NCI-H2081 (cell line): ENCODE data around the gene STUB1.

Experiments
- DNase-seq, 2 experiments: peaks; one replicate each; lab custom pipeline; 2025; lab: John Stamatoyannopoulos, UW

Gene STUB1

DNA sequence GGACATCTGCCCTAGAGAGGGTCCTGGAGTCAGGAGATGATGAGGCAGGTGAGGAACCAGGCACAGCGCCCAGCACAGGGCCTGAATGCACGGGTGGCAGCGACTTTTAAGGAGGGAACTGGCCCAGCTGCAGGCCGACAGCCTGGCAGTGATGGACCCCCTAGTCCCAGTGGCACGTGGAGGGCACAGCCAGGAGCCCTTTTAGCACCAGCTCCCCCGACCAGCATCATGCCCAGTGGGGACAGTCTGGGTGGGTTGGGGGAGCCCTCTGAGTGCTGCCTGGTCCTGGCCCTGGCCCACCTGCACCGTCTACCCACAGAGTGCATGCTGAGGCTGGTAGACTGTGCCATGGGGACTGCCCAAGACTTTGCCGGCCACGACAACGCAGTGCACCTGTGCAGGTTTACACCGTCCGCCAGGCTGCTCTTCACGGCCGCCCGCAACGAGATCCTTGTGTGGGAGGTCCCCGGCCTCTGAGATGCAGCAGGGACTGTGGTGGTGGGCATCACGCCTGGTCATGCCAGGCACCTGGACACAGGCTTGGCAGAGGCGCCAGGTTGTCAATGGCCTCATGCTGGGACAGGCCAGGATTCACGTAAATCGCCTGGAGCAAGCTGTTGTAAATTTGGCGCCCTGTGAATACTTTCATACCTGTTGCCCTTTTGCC, 13.0 kb upstream of the STUB1 start:
- DNase-seq: no peak

DNA sequence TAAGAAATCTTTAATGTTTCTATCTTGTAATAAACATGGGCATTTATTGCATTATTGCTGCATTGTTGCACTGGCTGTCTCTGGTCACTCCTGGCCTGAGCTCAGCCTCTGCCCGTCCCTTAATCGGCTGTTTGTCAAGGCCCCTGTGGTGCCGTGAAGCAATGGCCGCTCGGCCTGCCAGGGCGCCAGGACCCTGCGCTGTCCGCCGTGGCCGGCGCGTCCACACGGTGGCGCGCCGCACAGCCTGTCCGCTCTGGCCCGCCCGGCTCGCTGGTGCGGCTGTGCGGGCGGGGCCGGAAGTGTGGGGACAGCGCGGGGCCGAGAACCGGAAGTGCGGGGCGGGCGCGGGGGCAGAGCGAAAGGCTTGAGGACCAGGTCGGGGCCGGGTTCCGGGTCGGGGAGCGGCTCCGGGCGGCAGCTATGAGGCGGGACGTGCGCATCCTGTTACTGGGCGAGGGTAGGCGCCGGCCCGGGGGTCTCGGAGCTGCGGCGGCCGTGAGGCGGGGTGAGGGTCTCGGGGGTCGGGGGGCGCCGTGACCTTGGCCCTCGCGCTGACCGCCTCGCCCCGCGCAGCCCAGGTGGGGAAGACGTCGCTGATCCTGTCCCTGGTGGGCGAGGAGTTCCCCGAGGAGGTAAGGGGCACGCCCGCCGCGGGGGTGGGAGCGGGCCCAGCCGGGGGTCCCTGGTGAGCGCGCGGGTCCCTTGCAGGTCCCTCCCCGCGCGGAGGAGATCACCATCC, 12.3 kb upstream of the STUB1 start, which contains the start of gene RHOT2:
Gene RHOT2, plus strand, starts transcription at position 353 of the 739 bp plus-strand sequence. Its CDS starts 68 bp downstream, at position 421.
- DNase-seq: peak; percentile 88 to 89

DNA sequence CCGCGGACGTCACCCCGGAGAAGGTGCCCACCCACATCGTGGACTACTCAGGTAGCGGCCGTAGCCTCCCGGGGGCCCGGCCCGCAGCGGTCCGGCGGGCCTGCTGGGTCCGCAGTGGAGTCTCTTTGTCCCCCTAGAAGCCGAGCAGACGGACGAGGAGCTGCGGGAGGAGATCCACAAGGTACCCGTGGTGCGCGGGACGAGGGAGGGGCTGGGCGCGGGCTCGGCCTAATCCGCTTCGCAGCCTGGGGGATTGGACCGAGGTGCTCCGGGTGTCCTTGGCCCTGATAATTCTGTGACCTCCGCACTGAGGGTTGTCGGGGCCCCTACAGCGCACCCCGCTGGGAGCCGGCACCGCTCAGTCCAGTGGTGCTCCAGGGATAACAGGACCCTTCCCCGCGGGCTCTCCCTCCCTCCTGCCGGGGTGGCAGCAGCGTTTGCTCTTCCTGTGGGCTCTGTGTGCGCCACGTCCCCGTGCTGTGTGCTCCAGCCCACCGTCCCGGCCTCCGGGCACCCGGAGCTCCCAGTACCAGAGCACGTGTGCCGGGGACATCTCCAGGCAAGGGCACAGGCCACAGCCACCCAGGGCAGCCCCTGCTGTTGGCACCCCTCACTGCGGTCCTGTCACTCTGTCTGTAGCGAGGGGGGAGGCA, 11.6 kb upstream of the STUB1 start:
- DNase-seq: no peak

DNA sequence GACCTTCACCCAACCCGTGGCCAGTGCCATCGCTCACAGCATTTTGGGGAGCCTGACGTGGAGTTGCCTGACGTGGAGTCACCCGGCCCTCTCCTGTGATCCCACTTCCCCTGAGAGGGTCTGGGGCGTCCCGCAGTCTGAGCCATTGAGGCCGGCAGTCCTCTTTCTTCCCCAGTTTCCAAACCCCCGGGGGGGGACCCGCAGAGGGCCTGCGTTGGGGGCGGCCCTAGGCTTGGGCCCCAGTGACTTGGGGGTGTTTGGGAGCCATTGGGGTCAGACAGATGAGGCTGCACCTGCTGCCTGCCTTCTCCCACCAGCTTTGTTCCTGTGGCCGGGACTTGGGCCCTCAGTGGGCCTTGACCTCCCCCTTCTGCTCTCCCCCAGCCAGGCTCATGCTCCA, 10.5 kb upstream of the STUB1 start:
- DNase-seq: no peak

DNA sequence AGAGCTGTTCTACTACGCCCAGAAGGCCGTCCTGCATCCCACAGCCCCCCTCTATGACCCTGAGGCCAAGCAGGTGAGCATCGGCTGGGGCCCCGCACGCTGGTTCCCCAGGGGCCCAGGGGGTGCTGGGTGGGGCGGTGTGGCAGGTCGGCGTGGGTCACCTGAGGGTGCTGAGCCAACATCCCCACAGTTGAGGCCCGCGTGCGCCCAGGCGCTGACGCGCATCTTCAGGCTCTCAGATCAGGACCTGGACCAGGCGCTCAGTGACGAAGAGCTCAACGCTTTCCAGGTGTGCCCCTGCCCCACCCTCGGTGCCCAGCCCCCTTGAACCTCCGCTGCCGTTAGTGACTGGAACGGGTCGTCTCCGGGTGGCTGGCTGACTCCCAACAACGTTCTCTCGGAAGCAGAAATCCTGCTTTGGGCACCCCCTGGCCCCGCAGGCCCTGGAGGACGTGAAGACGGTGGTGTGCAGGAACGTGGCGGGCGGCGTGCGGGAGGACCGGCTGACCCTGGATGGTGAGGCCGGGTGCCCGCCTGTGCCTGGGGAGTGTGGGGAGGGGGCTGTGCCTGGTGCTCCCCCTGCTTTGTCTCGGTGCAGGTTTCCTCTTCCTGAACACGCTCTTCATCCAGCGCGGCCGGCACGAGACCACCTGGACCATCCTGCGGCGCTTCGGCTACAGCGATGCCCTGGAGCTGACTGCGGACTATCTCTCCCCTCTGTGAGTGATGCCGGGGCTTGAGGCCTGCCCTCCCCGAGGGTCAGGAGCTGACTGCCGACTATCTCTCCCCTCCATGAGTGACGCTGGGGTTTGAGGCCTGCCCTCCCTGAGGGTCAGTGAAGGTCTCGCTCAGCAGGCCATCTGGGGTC, 9.5 kb upstream of the STUB1 start:
- DNase-seq: no peak

DNA sequence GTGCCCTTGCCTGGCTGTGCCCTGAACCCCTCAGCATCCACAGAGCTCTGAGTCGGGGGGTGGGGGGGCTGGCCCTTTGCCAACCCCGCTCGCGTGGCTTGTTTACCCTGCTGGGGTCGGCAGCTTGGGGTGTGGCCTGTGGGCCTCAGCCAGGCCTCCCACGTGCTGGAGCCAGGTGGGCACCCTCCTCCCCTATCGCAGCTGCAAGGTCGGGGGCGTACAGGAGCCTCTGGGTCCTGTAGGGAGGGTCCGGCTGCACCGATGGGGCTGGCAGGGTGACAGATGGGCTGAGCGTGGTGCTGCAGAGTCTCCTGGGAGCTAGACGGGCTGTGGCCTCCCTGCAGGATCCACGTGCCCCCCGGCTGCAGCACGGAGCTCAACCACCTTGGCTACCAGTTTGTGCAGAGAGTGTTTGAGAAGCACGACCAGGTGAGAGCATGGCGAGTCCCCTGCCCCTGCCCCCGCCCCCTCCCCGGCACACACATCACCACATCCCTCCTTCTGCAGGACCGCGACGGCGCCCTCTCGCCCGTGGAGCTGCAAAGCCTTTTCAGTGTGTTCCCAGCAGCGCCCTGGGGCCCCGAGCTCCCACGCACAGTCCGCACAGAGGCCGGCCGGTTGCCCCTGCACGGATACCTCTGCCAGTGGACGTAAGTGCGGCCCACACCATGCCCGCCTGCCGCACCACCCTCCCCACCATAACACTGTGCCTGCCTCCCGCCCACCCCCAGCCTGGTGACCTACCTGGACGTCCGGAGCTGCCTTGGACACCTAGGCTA, 8.7 kb upstream of the STUB1 start:
- no peak for DNase-seq

DNA sequence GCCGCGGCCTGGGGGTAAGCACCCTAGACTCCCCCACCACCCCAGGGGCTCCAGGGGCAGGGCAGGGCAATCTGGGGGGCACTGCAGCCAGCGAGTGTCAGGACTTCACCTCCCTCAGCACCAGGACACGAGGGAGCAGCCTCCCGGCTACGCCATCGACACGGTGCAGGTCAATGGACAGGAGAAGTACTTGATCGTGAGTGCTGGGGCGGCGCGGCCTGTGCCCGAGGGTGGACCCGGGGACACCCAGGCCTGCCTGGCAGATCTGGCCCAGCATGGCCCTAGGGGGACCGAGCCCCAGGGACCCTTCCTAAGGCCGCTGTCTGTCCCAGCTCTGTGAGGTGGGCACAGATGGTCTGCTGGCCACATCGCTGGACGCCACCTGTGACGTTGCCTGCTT, 7.8 kb upstream of the STUB1 start:
- no peak for DNase-seq

DNA sequence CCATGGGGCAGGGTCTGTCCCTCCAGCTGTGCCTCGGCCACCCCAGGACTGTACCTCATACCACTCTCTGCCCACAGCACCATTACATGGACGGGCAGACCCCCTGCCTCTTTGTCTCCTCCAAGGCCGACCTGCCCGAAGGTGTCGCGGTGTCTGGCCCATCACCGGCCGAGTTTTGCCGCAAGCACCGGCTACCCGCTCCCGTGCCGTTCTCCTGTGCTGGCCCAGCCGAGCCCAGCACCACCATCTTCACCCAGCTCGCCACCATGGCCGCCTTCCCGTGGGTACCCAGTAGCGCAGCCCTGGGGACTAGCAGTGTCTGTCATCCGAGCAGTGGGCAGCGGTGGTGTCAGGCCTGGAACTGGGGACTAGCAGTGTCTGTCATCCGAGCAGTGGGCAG, 7.4 kb upstream of the STUB1 start:
- no peak for DNase-seq

DNA sequence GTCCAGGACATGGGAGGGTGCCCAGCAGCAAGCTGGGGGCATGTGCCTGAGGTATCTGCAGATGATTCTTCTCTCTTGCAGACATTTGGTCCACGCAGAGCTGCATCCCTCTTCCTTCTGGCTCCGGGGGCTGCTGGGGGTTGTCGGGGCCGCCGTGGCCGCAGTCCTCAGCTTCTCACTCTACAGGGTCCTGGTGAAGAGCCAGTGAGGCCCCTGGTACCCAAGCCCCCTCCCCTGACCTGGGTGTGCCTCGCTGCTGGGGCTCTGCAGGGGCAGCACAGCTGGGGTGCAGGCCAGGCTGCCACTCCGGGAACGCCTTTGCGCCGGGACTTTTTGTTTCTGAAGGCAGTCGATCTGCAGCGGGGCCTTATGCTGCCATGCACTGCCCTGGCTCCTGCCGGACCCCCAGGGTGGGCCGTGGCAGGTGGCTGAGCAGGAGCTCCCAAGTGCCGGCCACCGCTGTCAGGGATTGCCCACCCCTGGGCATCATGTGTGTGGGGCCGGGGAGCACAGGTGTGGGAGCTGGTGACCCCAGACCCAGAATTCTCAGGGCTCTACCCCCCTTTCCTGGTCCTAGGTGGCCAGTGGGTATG, 6.7 kb upstream of the STUB1 start:
- no peak for DNase-seq

DNA sequence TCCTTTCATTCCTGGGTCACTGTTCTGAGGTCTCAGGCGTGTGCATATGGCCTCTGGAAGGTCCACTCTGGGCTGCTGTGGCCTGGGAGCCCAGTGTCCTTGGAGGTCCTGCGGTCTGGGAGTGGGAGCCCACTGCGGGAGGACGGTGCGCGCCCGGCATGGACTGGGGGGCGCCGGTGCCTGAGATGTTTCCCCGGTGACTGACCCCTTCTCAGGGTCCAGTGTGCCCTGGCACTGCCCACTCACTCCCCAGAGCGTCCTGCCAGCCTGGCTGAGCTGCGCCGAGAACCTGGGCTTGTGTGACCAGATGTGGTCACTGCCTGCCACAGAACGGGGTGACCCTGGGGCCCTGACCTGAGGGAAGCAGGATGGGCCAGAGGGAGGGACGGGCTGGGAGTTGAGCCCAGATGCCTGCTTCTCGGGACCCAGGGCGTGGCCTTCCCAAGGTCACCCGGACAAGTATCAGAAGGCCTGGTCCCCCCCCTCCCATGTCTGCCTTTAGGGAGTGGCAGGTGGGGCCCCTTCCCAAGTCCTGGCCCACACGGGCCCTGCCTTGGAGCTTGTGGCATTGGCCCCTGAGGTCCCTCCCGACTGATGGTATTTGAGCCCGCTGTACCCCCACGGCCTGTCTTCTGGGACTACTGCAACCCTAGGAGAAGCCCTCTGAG, 5.9 kb upstream of the STUB1 start:
- no peak for DNase-seq

DNA sequence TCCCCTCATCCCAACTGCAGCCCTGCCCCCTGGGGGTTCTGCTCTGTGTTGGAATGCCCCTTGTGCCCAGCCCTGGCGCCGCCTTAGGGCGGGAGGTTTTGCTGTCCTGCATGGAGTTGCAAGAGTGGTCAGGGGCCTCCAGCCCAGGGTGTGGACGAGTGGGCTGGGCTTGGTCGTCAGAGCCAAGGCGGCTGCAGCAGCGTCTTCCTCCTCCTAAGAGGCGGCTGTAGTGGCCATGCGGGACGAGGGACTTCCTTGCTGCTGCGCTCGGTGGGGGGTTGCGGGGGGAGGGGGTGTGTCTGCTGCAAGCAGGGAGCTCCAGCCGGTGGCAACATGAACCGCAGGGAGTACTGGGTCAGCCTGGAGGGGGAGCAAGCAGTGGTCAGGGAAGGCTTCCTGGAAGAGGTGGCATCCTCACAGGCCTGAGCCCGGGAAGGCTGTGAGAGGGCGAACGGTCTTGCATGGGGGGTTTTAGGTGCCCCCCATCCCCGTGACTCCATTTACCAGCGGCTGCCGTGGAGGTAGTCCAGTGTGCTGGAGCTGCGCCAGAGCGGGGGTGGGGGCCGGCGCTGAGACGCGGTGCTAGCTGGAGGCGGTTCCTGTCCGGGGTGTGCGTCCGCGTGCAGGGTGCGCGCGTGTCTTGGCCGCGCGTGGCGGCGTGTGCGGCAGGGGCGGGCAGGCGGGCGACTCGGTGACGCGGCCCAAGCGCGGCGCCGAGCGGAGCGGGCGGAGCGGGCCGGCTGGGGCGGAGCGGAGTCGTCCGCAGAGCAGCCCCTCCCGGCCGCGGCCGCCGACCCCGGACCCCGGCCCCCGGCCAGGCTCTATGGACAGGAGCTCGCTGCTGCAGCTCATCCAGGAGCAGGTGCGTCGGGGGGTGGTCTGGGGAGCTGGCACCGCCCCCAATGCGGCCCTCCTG, 5.0 kb upstream of the STUB1 start, which contains the start of gene RHBDL1:
Gene RHBDL1, plus strand, starts transcription at position 704 of the 916 bp plus-strand sequence. Its CDS starts 120 bp downstream, at position 824.
- no peak for DNase-seq

DNA sequence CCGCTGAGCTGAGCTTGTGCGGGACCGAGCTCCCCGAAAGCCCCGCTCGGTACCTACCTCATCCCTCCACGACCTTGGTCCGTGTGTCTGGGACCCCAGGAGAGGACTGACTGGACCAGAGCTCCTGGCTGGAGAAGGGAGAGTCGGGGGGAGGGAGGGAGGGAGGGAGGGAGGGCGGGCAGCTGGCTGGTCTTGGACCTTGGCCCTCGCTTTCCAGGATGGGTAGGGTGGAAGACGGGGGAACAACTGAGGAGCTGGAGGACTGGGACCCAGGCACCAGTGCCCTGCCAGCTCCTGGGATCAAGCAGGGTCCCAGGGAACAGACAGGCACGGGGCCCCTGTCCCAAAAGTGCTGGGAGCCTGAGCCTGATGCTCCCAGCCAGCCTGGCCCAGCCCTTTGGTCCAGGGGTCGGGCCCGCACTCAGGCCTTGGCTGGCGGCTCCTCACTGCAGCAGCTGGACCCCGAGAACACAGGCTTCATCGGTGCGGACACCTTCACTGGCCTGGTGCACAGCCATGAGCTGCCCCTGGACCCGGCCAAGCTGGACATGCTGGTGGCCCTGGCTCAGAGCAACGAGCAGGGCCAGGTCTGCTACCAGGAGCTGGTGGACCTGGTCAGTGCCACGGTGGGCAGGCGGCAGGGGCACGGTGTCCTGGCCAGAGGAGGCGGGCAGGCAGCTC, 4.2 kb upstream of the STUB1 start:
- DNase-seq: no peak

DNA sequence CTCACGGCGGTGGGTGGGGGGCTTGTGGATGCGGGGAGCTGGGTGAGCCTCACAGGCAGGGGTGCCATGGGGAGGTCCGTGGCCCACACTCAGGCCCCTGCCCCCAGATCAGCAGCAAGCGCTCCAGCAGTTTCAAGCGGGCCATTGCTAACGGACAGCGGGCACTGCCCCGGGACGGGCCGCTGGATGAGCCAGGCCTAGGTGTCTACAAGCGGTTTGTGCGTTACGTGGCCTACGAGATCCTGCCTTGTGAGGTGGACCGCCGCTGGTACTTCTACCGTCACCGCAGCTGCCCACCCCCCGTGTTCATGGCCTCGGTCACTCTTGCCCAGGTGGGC, 3.7 kb upstream of the STUB1 start:
- DNase-seq: no peak

DNA sequence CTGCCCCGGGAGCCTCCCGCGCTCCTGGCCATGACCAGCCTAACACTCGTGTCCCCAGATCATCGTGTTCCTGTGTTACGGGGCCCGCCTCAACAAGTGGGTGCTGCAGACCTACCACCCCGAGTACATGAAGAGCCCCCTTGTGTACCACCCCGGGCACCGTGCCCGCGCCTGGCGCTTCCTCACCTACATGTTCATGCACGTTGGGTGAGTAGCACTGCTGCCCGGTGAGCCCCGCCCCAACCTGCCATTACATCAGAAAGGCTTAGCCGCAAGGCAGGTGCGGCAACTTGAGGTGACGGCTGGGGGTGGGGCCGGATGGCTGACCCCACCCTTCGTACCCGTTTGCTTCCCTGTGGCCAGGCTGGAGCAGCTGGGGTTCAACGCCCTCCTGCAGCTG, 3.3 kb upstream of the STUB1 start:
- DNase-seq: peak; percentile 38 to 65

DNA sequence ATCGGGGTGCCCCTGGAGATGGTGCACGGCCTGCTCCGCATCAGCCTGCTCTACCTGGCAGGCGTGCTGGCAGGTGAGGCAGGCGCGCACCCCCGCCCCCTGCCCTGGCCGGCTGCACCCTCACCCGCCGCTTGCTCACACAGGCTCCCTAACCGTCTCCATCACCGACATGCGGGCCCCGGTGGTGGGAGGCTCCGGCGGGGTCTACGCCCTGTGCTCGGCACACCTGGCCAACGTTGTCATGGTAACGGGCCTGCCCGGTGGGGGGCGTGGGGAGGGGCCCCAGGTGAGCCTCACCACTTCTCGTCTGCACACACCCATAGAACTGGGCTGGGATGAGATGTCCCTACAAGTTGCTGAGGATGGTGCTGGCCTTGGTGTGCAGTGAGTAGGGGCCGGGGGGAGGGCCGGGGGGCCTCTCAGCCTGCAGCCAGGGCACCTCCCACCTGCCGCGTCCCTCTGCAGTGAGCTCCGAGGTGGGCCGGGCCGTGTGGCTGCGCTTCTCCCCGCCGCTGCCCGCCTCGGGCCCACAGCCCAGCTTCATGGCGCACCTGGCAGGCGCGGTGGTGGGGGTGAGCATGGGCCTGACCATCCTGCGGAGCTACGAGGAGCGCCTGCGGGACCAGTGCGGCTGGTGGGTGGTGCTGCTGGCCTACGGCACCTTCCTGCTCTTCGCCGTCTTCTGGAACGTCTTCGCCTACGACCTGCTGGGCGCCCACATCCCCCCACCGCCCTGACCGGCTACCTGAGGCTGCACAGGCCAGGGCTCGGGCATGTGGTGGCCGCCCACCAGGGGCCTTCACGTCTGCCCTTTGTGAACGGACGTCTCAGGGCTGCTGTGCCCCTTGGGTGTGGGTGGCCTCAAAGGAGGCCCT, 2.7 kb upstream of the STUB1 start:
- DNase-seq: peak; percentile 27 to 54

DNA sequence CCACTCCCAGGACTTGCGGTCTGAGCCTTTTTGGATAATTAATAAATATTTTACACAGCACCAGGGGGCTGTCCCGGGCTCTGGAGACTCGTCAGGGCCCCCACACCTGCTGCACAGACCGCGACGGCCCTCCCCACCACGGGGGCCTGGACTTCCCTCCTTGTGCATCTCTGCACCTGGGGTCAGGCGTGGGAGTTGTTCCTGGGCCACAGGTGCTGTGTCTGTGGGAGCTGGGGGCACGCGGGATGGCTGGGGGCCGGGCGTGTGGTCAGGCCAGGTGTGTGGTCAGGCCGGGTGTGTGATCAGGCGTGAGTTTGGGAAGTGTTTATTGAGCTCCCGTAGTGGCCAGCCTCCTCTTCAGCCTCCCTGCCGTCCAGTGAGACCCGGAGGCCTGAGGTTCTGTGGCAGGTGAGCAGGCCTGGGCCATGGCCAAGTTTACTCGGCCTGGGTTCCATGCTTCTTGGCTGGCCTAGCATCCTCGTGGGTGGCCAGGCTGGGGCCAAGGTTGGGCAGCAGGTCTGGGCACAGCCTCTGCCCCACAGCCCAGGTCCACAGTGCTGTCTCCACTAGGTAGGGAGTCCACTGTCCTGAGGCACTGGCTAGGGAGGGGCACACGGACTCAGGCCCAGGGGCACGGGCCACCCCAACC, 1.9 kb upstream of the STUB1 start:
- DNase-seq: no peak
